H9 (cell line): Measurements from ENCODE around the gene DDX46. TPM values are rescaled to one million over a fixed set of nuclear protein-coding genes. Genes with fewer than 3 reads are reported as not detected.

ENCODE experiments used
- DNase-seq: peaks from one replicate; pipeline ENCODE4 v3.0.0-alpha.2; 2017
- H2AFZ ChIP-seq: one replicate; pipeline ENCODE4 v1.6.1; 2013; ENCODE audit warnings: mild to moderate bottlenecking, low read length, control low read depth, moderate library complexity
- H2AK5ac ChIP-seq: 2 replicates; pipeline ENCODE4 v1.6.1; 2013; ENCODE audit warnings: low read length, control low read depth, mixed read lengths; ENCODE audit not compliant: insufficient read length
- H2BK120ac ChIP-seq: one replicate; pipeline ENCODE4 v1.6.1; 2013; ENCODE audit warnings: low read depth, mild to moderate bottlenecking, low read length, control low read depth, inconsistent platforms; ENCODE audit not compliant: poor library complexity, severe bottlenecking
- H2BK12ac ChIP-seq: 2 replicates; pipeline ENCODE4 v1.6.1; 2013; ENCODE audit warnings: low read length, control low read depth, mixed read lengths, low read depth; ENCODE audit not compliant: insufficient read length
- H2BK15ac ChIP-seq: 2 replicates; pipeline ENCODE4 v1.6.1; 2013; ENCODE audit warnings: low read depth, low read length, control low read depth
- H2BK20ac ChIP-seq: one replicate; pipeline ENCODE4 v1.6.1; 2013; ENCODE audit warnings: low read depth, mild to moderate bottlenecking, low read length, control low read depth, inconsistent platforms; ENCODE audit not compliant: poor library complexity, severe bottlenecking
- H2BK5ac ChIP-seq: 2 replicates; pipeline ENCODE4 v1.6.1; 2013; ENCODE audit warnings: low read length, control low read depth, mixed read lengths; ENCODE audit not compliant: insufficient read length
- H3K14ac ChIP-seq: 2 replicates; pipeline ENCODE4 v1.6.1; 2013; ENCODE audit warnings: low read length, control low read depth; ENCODE audit not compliant: insufficient read depth
- H3K18ac ChIP-seq: 2 replicates; pipeline ENCODE4 v1.6.1; 2013; ENCODE audit warnings: low read depth, mild to moderate bottlenecking, mixed read lengths, low read length, control low read depth; ENCODE audit not compliant: insufficient read length
- H3K23ac ChIP-seq: 2 replicates; pipeline ENCODE4 v1.6.1; 2013; ENCODE audit warnings: low read length, control low read depth, mixed read lengths, low read depth; ENCODE audit not compliant: insufficient read length
- H3K23me2 ChIP-seq: 2 replicates; pipeline ENCODE4 v1.6.1; 2013; ENCODE audit warnings: low read depth, mild to moderate bottlenecking, mixed read lengths, low read length, control low read depth; ENCODE audit not compliant: insufficient read length, poor library complexity, severe bottlenecking
- H3K27ac ChIP-seq: 2 replicates; pipeline ENCODE4 v1.5.1; 2013; ENCODE audit warnings: low read length, control low read depth, mixed read lengths, low read depth; ENCODE audit not compliant: insufficient read length
- H3K27me3 ChIP-seq: 2 replicates; pipeline ENCODE4 v1.6.1; 2013; ENCODE audit warnings: low read length, control low read depth, inconsistent platforms; ENCODE audit not compliant: insufficient read depth
- H3K4ac ChIP-seq: 2 replicates; pipeline ENCODE4 v1.6.1; 2013; ENCODE audit warnings: low read depth, mild to moderate bottlenecking, control low read depth, inconsistent platforms, low read length, moderate library complexity
- H3K4me1 ChIP-seq: 2 replicates; pipeline ENCODE4 v1.6.1; 2013; ENCODE audit warnings: low read length, control low read depth, inconsistent platforms; ENCODE audit not compliant: insufficient read depth
- H3K4me2 ChIP-seq: 2 replicates; pipeline ENCODE4 v1.6.1; 2013; ENCODE audit warnings: low read length, control low read depth, mixed read lengths; ENCODE audit not compliant: insufficient read length, insufficient read depth
- H3K56ac ChIP-seq: 2 replicates; pipeline ENCODE4 v1.6.1; 2013; ENCODE audit warnings: low read depth, mild to moderate bottlenecking, mixed read lengths, low read length, control low read depth; ENCODE audit not compliant: insufficient read length
- H3K79me1 ChIP-seq: 2 replicates; pipeline ENCODE4 v1.6.1; 2013; ENCODE audit warnings: low read depth, mild to moderate bottlenecking, moderate library complexity, low read length, control low read depth, inconsistent platforms; ENCODE audit not compliant: insufficient read depth, poor library complexity, severe bottlenecking
- H3K79me2 ChIP-seq: 2 replicates; pipeline ENCODE4 v1.6.1; 2013; ENCODE audit warnings: low read length, control low read depth, inconsistent platforms; ENCODE audit not compliant: insufficient read depth
- H3K9ac ChIP-seq: 2 replicates; pipeline ENCODE4 v1.6.1; 2013; ENCODE audit warnings: low read length, control low read depth, mixed read lengths; ENCODE audit not compliant: insufficient read length; ENCODE audit errors: extremely low read depth
- H3K9me3 ChIP-seq: one replicate; pipeline ENCODE4 v1.6.1; 2013; ENCODE audit warnings: low read depth, low read length, inconsistent platforms; ENCODE audit not compliant: control insufficient read depth
- H3T11ph ChIP-seq: one replicate; pipeline ENCODE4 v1.6.1; 2013; ENCODE audit warnings: mild to moderate bottlenecking, low read length, control low read depth, inconsistent platforms
- H4K20me1 ChIP-seq: one replicate; pipeline ENCODE4 v1.6.1; 2013; ENCODE audit not compliant: control insufficient read depth, insufficient read length, insufficient read depth
- H4K5ac ChIP-seq: 2 replicates; pipeline ENCODE4 v1.6.1; 2013; ENCODE audit warnings: low read depth, mild to moderate bottlenecking, mixed read lengths, low read length, control low read depth; ENCODE audit not compliant: insufficient read length
- H4K8ac ChIP-seq: replicated peaks from 2 replicates; pipeline ENCODE4 v1.6.1; 2013; ENCODE audit warnings: low read length, control low read depth, mixed read lengths, low read depth; ENCODE audit not compliant: insufficient read length
- H4K91ac ChIP-seq: 2 replicates; pipeline ENCODE4 v1.6.1; 2013; ENCODE audit warnings: low read depth, mild to moderate bottlenecking, moderate library complexity, mixed read lengths, low read length, control low read depth; ENCODE audit not compliant: insufficient read length
- H3K27ac Mint-ChIP-seq, 3 experiments: 2 replicates in 2 of 3; 3 replicates in 1 of 3; pipeline ENCODE4 v1.8.0; 2020 to 2021; ENCODE audit warnings: mixed read lengths in 3 of 3, mild to moderate bottlenecking in 1 of 3, moderate library complexity in 1 of 3
- H3K27me3 Mint-ChIP-seq: 2 replicates; pipeline ENCODE4 v1.8.0; 2021; ENCODE audit warnings: low read depth, mild to moderate bottlenecking, moderate library complexity, mixed read lengths
- H3K36me3 Mint-ChIP-seq, 3 experiments: 2 replicates in 2 of 3; 3 replicates in 1 of 3; pipeline ENCODE4 v1.8.0; 2020 to 2021; ENCODE audit warnings: low read depth in 3 of 3, mixed read lengths in 3 of 3; ENCODE audit not compliant: insufficient read depth in 1 of 3
- H3K4me1 Mint-ChIP-seq, 2 experiments: 2 replicates each; pipeline ENCODE4 v1.8.0; 2020; ENCODE audit warnings: mixed read lengths in 2 of 2
- H3K4me3 Mint-ChIP-seq, 2 experiments: 2 replicates in 1 of 2; 3 replicates in 1 of 2; pipeline ENCODE4 v1.8.0; 2020 to 2021; ENCODE audit warnings: mild to moderate bottlenecking in 2 of 2, mixed read lengths in 2 of 2, moderate library complexity in 1 of 2
- H3K9me3 Mint-ChIP-seq, 2 experiments: 2 replicates in 1 of 2; 3 replicates in 1 of 2; pipeline ENCODE4 v1.8.0; 2020; ENCODE audit warnings: mild to moderate bottlenecking in 2 of 2, mixed read lengths in 2 of 2, moderate library complexity in 1 of 2
- WGBS: extraction: QIAGEN DNeasy Blood & Tissue Kit; methylation state at CpG from one replicate; pipeline ENCODE4 v1.1.7; 2013; ENCODE audit warnings: missing lambda C conversion rate, low lambda C conversion rate, mixed read lengths; ENCODE audit not compliant: insufficient read length; ENCODE audit errors: extremely low coverage; 5-methylcytosine and 5-hydroxymethylcytosine counted together
- total RNA-seq: library from RNA; stranded (reverse); gene quantifications from 2 replicates; pipeline ENCODE4 v1.2.1, GENCODE V29; 2021
- TF ChIP-seq, protein P1 (sequence below): fragments of 200-600 bp; sonication (generic); conservative IDR thresholded peaks from 3 replicates; pipeline ENCODE4 v1.8.0; 2021; ENCODE audit warnings: antibody characterized with exemption, mild to moderate bottlenecking

DDX46 gene
- total RNA-seq, 1 experiment from 2014 or later: 90.3 TPM

GRCh38 chr5:134714120-134714519 is 44.5 kb upstream of the DDX46 start:
- no peaks in the 10 kb centered on the region for H3K4me1 ChIP-seq
- H2AFZ ChIP-seq: no peak overlapping the region
- no peak overlapping the region for H3K4ac ChIP-seq
- H3K79me1 ChIP-seq: no peaks in the 10 kb centered on the region
- no peak overlapping the region for H2BK20ac ChIP-seq
- H3K14ac ChIP-seq: no peak overlapping the region
- H3K79me2 ChIP-seq: no peaks in the 10 kb centered on the region
- H3K4me2 ChIP-seq: no peak overlapping the region
- Mint-ChIP-seq H3K27ac (no peak overlapping the region; a peak in 1 of 7 replicates), H3K36me3 (peaks cover 27 to 65% (median 49%) of the 10 kb centered on the region in 3 experiments), H3K27me3 (no peaks in the 10 kb centered on the region), H3K9me3 (no peaks in the 10 kb centered on the region; a peak in 1 of 5 replicates), H3K4me1 (peaks cover 4 to 6% of the 10 kb centered on the region in 2 experiments; a peak in 2 of 4 replicates), H3K4me3 (no peak overlapping the region)
- H3K27ac ChIP-seq: no peak overlapping the region
- no peaks in the 10 kb centered on the region for H3K23me2 ChIP-seq
- no peak overlapping the region for H4K8ac ChIP-seq
- H2BK15ac ChIP-seq: no peak overlapping the region
- no CpG with 5 or more reads among the region's 5 CpGs for WGBS
- no peak overlapping the region for H4K5ac ChIP-seq
- H2BK12ac ChIP-seq: no peak overlapping the region
- no peak for DNase-seq
- no peak overlapping the region for H3K23ac ChIP-seq
- no peak overlapping the region for H3K18ac ChIP-seq
- no peak overlapping the region for H2AK5ac ChIP-seq
- H3T11ph ChIP-seq: no peak overlapping the region
- H4K91ac ChIP-seq: no peak overlapping the region
- no peaks in the 10 kb centered on the region for H4K20me1 ChIP-seq
- TF ChIP-seq, protein P1, sequence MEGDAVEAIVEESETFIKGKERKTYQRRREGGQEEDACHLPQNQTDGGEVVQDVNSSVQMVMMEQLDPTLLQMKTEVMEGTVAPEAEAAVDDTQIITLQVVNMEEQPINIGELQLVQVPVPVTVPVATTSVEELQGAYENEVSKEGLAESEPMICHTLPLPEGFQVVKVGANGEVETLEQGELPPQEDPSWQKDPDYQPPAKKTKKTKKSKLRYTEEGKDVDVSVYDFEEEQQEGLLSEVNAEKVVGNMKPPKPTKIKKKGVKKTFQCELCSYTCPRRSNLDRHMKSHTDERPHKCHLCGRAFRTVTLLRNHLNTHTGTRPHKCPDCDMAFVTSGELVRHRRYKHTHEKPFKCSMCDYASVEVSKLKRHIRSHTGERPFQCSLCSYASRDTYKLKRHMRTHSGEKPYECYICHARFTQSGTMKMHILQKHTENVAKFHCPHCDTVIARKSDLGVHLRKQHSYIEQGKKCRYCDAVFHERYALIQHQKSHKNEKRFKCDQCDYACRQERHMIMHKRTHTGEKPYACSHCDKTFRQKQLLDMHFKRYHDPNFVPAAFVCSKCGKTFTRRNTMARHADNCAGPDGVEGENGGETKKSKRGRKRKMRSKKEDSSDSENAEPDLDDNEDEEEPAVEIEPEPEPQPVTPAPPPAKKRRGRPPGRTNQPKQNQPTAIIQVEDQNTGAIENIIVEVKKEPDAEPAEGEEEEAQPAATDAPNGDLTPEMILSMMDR: no peak
- H3K27me3 ChIP-seq: no peaks in the 10 kb centered on the region
- H3K9ac ChIP-seq: no peak overlapping the region
- no peak overlapping the region for H3K56ac ChIP-seq
- no peaks in the 10 kb centered on the region for H3K9me3 ChIP-seq
- no peak overlapping the region for H2BK120ac ChIP-seq
- H2BK5ac ChIP-seq: no peak overlapping the region
